LoVo (cell line): ENCODE data around the gene MRAS.
"Not testable (repeated sequence)": the region's sequence is repeated elsewhere in the genome, so short reads cannot be mapped to it uniquely, and the experiment has no call there.

Experiments
- DNase-seq: peaks from one replicate; pipeline ENCODE4 v3.0.0-alpha.2; 2016; ENCODE audit warnings: low spot score

The MRAS gene

GRCh38 chr3:138389841-138390581, 41.6 kb downstream of the MRAS start:
- peak; percentile 58 for DNase-seq

DNA sequence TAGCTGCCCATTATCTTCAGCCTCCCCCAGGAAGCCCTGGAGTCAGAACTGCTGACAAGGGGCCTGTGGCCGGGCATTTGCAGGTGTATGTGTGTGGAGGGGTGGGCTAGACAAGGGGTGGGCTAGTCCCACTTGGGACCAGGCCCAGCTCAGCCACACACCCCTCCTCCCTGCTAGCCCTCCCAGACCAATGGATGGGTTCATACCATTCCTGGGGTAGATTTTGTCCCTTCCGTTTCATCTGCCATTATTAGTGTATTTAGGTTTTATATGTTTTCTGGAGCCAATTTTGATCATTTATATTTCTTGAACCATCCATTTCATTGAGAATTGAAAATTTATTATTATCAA, 42.2 kb downstream of the MRAS start:
- DNase-seq = no peak

DNA sequence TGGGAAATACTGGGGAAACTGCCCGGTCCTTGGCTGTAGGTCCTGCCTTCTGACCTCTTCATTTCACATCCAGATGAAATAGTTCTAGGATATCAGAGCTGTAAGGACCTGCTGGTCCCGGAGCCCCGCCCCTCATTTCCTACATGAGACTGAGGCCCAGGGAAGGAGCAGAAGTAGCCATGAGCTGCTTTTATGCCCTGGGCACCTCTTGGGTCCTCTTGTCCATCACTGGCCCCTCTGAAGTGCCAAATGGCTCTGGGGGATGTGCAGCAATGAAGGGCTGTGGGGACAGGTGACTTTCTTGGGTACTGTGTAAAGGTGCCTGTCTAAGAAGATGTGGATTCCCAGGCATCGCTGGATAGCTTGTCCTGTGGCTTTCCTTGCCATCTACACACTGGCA, 45.8 kb downstream of the MRAS start:
- DNase-seq = no peak

- no peak for DNase-seq
Observed at GRCh38 chr3:138394686-138395085, 46.3 kb downstream of the MRAS start.

DNA sequence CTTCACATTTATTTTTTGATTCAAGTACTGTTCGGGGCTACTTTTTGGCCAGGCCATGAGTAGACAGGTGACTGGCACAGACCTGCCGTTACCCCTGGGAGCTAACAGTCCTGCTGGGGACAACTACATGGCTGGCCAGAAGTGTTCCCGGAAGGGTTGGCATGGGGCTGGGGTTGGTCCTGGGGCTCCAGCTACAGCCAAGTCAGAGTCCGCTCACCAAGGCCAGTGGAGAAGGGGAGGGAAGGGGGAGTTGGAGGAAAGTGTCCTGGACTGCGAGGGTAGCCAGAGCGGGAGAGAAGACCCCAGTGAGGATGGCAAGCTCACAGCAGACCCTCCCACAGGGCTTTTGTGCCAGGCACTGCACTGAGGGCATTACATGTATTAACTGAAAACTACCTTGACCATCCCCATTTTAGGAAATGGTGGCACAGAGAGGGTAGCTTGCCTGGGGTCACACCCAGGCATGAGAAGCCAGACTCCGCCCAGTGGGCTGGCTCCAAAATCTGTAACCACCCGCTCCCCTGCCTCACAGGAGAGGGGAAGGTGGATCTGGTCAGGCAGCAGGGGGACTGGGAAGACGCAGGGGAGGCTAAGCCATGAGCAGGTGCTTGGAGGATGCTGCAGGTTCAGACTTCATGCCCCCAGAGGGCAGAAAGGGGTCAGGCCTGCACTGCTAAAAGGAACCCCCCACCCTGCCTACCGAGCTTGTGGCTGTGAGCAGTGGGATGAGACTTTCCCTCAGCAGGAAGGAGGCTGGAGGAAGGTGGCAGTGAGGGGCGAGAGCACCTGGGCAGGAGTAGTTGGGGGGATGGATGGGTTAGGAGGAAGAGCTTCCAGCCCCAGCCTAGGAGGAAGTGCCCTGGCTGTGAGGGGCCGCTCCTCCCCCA, 47.7 kb downstream of the MRAS start:
- no peak for DNase-seq

DNA sequence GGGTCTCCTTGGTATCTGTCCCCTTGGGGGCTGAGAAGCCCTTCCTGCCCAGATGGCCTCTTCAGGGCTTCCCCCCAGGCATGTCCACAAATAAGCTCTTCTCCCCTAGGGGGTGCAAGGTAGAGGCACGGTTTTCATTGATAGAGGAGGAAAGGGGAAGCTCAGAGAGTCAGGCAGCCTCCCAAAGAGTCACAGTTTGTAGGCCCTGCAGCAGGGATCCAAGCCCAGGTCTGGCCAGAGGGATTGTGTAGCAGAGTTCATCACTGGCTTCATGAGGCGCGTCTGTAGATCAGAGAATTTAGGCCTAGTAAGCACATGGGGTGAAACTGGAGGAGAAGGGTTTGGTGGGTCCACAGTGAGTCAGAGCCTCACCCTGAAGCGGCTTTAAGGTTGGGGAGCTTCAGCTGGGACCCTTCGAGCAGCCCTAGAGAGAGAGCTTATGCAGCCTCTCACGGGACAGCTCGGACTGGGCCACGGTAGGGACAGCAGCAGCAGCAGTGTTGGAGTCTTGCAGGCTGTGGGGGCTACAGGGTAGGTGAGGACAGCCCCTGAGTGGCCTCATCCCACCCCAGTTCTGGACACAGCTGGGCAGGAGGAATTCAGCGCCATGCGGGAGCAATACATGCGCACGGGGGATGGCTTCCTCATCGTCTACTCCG, 48.5 kb downstream of the MRAS start:
- DNase-seq = no peak

DNA sequence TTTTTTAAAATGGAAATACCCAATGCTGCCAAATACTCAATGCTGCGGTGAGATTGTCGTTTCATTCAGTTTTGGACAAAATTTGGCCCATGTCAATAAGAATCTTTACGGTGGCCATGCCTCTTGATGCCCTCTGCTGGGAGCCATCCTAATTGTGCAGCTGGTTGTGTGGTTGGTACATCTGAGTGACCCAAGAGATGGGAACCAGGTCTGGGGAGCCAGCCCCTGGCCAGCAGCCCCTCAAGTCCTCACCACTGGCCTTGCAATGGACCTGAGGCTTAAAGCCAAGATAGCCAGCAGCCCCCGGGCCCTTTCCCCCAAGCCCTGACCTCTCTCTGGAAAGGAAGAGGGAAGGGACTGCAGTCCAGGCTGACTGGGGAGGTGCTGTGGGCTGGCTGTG, 49.6 kb downstream of the MRAS start:
- DNase-seq = no peak

DNA sequence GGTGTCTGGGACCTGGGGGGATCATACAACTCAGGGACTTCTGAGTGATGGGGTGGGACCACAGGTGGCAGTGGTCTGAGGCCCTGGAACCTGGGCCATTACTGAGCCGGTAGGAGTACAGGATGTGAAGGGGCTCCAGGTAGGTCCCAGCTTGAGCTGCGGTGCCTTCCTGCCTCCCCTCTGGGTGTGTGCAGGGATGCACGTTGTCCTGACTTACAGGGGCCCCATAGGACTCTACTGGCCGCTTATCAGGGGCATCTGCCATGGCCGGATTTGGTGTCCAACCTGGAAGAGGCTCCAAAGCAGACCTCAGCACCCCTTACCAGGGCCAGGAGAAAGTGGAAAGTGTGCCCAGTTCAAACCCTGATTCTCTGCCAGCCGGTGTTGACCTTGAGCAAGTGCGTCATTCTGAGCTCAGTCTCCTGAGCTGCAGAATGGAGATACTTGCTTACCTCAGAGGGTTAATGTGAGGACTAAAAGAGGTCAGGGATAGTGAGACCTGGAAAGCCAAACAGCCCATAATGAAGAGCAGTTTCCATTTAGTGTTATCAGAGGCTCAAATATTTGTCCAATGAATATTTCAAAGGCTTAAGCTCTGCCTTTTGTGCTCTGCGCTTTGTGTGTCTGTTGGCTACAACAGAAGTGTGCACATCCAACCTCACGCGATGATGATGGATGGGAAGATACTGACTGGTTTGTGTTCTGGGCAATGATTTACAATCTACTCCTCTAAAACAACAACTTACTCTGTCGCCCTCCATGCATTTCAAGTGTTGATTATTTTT, 50.6 kb downstream of the MRAS start:
- no peak for DNase-seq

DNA sequence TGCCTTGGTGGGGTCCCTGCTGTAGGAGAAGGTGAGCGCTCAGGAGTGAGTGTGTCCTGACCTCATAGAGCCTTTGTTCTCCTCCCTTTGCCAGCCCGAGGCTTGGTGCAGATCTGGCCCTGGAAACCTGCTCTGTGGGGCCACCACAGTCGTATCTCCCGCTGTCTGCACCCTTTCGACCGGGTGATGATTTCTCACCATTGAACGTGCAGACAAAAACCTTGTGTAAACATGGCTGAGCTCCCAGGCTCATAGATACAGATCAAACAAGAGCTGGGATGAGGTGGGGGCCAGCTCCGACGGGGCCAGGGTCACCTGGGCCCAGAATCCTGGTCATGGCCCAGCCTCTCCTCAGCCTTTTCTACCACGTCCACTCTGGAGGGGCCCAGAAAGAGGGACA, 51.4 kb downstream of the MRAS start:
- DNase-seq = no peak

DNA sequence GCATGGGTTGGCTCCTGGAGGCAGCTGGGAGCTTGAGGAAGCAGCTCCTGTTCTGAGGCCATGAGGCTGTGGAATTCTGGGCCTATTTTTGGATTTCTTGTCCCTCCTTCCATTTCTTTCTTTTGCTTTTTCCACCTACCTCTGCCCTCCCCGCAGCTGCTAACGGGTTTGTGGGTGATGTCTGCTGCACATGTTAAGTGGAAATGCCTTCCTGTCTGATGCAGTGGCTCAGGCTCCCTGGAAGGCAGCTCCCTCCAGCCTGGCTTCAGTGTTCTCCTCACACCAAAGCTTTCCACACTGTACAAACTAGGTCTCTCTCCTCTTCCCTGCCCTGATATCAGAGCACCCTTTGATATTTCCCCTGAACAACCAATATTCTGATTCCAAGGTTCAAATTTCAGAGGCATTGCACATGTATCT, 52.3 kb downstream of the MRAS start:
- DNase-seq = no peak

DNA sequence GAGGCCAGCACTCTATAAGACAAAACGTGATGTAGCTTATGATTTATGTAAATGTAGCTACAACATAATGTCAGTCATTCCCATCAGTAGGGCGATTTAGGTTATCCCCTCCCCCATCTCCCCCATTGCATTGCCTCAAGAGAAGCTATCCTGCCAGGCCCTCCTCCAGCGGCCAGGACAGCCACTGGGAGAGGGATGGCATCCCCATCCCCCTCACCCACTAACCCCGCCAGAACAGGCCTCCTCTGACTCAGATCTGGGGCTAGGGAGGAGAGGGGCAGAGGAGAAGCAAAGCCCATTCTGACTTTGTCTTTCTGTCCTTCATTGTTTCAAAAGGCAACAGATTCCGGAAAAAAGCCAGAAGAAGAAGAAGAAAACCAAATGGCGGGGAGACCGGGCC, 53.5 kb downstream of the MRAS start:
- no peak for DNase-seq

DNA sequence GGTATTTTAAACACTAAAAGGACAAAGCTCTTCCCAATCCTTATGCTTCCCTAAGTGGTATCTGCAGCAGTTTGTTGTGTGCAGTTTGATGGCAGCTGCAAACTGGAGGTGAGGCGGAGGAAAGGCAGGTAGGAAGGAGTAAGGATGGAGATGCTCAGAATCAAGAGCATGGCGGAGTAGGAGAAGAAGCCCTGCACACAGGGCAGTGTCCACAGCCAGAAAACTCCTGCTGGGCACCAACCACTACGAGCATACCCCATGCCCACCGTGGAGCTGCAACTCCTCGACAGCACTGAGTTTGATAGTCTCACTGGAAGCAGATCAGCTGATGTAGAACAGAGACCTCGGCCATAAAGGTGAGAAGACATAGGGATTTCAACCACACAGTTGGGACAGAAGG, 55.7 kb downstream of the MRAS start:
- DNase-seq = no peak

DNA sequence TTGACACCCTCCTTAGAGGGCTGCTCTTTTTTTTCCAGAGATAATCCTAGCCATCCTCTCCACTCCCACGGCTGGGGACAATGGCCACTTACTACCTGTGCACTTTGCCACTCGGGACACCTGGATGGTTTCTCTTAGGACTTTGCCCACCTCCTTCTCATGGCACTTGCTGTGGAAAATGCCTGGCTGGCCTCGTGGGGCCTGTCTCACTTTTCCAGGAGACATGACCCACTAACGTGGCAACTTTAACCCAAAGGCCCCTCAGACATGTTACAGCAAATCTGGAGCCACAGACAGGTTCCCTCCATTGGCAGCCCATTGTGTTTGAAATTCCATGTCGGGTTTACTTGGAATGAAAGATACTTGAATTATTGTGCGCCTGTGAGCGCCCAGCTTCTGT, 56.6 kb downstream of the MRAS start:
- no peak for DNase-seq

DNA sequence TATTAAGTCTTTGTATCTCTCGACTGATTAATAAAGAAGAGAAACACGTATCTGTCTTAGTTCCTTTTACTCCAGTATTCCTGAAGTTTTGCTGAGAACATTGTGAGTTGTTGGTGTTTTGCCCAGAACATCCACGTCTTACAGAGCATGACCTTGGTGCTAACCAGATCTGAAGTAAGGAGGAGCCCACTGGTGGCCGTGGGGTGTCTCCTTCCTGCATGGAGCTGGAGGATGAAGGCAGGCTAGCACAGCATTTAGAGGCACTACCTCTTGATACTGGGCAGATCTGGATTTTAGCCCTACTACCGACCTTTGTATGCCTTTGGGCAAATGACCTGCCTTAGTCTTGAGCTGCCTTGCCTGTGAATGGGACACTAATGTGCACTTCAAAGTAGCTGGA, 57.1 kb downstream of the MRAS start:
- no peak for DNase-seq

DNA sequence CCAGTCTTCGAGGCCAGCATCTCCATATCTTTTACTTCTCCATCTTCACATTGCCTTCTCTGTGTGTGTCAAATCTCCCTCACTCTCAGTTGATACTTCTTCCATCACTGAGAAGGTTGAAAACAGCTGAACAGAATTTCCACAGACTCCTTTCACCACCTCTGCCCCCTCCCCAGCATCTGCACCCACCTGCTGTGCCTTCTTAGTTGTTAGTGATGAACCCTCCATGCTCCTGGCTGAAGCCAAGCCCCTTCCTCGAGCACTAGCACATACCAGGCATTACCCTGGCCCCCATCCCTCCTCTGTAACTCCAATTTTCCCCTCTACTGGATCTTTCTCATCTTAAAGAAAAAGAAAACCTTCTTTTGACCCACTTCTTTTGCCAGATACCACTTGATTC, 58.2 kb downstream of the MRAS start:
- DNase-seq = no peak

GRCh38 chr3:138407236-138407907, 59.0 kb downstream of the MRAS start:
- no peak for DNase-seq

DNA sequence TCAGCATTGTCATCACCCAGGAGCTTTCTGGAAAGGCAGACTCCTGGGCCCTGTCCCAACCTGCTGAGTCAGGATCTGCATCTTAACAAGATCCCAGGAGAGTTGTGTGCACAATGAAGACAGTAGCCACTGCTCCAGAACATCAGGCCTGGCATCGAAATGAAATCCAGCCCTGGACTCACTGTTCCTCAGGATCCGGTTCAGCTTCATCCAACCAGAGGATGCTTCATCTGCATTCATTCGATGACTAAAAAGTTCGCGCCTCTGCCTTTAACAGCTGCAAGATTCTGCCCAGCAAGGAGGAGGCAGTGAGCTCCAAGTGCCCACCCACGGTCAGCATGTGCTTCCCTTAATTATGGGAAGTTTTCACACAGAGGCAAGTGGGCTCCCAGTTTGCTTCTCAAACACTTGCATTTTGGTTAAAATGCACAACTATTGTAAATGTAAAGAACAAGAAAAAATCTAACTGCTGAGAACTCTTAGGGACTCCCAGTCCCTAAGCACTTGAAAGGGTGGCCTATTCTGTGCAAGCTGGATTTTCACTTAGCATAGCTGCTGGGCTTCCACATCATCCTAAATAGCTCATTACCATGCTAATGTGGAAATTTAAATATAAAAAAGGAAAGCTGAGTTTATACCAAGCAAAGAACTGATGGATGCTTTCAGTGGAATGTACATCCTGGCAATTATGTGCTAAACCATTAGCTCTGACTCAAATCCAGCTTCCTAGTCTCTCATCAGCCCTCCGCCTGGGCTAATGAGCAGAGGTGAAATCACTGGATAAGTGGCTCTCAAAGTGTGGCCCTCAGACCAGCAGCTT, 60.6 kb downstream of the MRAS start:
- no peak for DNase-seq

DNA sequence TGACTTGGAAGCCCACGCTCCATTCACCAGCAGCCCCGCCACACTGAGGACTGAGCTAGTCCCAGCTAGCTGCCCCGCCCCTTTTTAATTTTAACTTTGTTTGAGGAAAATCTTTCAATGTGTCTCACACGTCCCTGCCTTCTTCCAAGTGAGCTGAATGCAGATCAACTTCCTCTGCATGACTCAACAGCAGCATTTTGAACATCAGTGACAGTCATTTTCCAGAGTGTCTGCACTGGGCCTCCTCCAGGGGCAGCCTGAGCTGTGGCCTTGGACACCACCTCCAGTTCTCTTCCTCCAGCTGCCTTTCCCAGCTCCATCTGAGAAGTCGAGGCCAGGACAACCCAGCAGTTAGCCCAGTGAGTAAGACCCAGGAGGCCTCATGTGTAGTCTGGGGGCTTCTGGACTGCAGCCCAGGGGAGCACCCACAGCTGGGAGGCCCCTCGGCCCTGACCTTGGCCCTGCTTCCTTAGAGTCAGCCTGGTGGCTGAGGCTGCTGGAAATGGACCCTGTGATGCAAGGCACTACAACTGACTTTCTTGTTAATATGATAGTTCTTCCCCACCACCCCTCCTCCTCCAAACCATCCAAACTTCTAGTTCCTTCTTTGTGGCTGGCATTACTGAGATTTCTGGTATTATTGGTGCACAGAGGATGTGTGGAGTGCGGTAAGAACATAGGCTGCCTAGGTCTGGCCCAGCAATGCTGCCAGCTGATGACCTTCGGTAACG, 64.6 kb downstream of the MRAS start:
- DNase-seq = no peak

DNA sequence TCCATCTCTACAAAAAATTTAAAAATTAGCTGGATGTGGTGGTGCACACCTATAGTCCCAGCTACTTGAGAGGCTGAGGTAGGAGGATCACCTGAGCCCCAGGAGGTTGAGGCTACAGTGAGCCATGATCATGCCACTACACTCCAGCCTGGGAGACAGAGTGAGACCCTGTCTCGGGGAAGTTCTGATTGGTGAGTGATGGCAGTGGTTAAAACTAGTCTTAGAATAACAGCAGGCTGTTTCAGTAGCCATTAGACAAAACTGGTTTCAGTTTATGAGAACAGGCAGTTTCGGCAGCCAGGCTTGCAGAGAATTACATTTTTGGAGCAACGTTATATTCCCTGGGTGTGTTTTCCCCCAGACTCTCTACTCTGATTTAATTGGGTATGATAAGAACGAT, 67.9 kb downstream of the MRAS start:
- not testable (repeated sequence) for DNase-seq

GRCh38 chr3:138417559-138417982, 69.2 kb downstream of the MRAS start:
- peak; percentile 80 for DNase-seq
